K562 (cell line): ENCODE measurements around the gene ZP3. TPM values are rescaled to one million over a fixed set of nuclear protein-coding genes. Genes with fewer than 3 reads are reported as not detected.

ENCODE experiments used
- BHLHE40 ChIP-seq: IDR thresholded peaks from 2 replicates; pipeline ENCODE4 v1.6.1; 2011; ENCODE audit warnings: low read length, improper control_type of control experiment
- DDX20 ChIP-seq: fragments of 450-650 bp; IDR thresholded peaks from 2 replicates; pipeline ENCODE4 v1.6.1; 2016; ENCODE audit warnings: missing genetic modification characterization, low read depth, mild to moderate bottlenecking, missing compliant biosample characterization, moderate library complexity
- GATAD2A ChIP-seq: fragments of 450-650 bp; IDR thresholded peaks from 2 replicates; pipeline ENCODE4 v1.6.1; 2017
- HOXB6 ChIP-seq: fragments of 250-450 bp; sonication (Bioruptor Pico); IDR thresholded peaks from 2 replicates; pipeline ENCODE4 v1.5.1; 2022; ENCODE audit warnings: mild to moderate bottlenecking, borderline replicate concordance
- JUNB ChIP-seq: fragments of 450-650 bp; formaldehyde crosslinking; conservative IDR thresholded peaks from 2 replicates; pipeline ENCODE4 v1.4.0; 2020; ENCODE audit warnings: mild to moderate bottlenecking
- KDM1A ChIP-seq, 2 experiments: fragments of 450-650 bp; IDR thresholded peaks; 2 replicates each; pipeline ENCODE4 v1.6.1; 2016; ENCODE audit warnings: mild to moderate bottlenecking in 2 of 2
- NRF1 ChIP-seq, 2 experiments: fragments of 450-650 bp; IDR thresholded peaks in 1 of 2; conservative IDR thresholded peaks in 1 of 2; 2 replicates each; pipeline ENCODE4 v1.6.1; 2014; ENCODE audit warnings: mild to moderate bottlenecking in 2 of 2
- SMAD3 ChIP-seq: fragments of 450-650 bp; formaldehyde crosslinking; conservative IDR thresholded peaks from 2 replicates; pipeline ENCODE4 v1.4.0; 2020; ENCODE audit warnings: mild to moderate bottlenecking
- SNRNP70 ChIP-seq: fragments of 200-400 bp; formaldehyde crosslinking; optimal IDR thresholded peaks from 2 replicates; pipeline ENCODE3; 2017; ENCODE audit warnings: low read depth, low read length
- U2AF2 ChIP-seq: fragments of 200-400 bp; formaldehyde crosslinking; optimal IDR thresholded peaks from 2 replicates; pipeline ENCODE3; 2017; ENCODE audit warnings: low read depth, mild to moderate bottlenecking, low read length
- ZNF384 ChIP-seq: IDR thresholded peaks from 2 replicates; pipeline ENCODE4 v1.6.1; 2012; ENCODE audit warnings: low read depth, low read length, improper control_type of control experiment
- ZNF408 ChIP-seq: fragments of 250-450 bp; sonication (Bioruptor Pico); IDR thresholded peaks from 2 replicates; pipeline ENCODE4 v1.4.0; 2020; ENCODE audit warnings: low read depth, mild to moderate bottlenecking, moderate library complexity
- ZNF77 ChIP-seq: fragments of 250-450 bp; sonication (Bioruptor Pico); IDR thresholded peaks from 2 replicates; pipeline ENCODE4 v1.5.0; 2020
- ZNF778 ChIP-seq: fragments of 450-650 bp; formaldehyde crosslinking; IDR thresholded peaks from 2 replicates; pipeline ENCODE4 v1.4.0; 2020; ENCODE audit warnings: mild to moderate bottlenecking, moderate library complexity
- ZNF79 ChIP-seq: fragments of 250-450 bp; sonication (Bioruptor Pico); IDR thresholded peaks from 2 replicates; pipeline ENCODE4 v1.4.0; 2020; ENCODE audit warnings: low read depth, mild to moderate bottlenecking, moderate library complexity
- ZSCAN29 ChIP-seq: fragments of 450-650 bp; IDR thresholded peaks from 2 replicates; pipeline ENCODE4 v1.6.1; 2017
- polyA plus RNA-seq, 8 experiments: library from polyadenylated mRNA; depleted of rRNA in 4 of 8; stranded (reverse) in 5 of 8; unstranded in 3 of 8; fragments of >200 nt; fragmentation: Nextera tagmentation in 2 of 8; fragmentation: Illumina TruSeq in 1 of 8; extraction: Ambion mirVana in 2 of 8; extraction: Trizol in 1 of 8; gene quantifications; 2 replicates each; pipeline versions ENCODE4 v1.2.1 to v1.2.3, GENCODE V29; 2011 to 2014; ENCODE audit warnings: inconsistent platforms in 1 of 8, missing spikeins in 1 of 8
- total RNA-seq, 7 experiments: library from RNA; depleted of rRNA in 6 of 7; stranded (reverse); fragments of >200 nt in 6 of 7; fragmentation: Illumina TruSeq in 2 of 7; extraction: Trizol in 2 of 7; gene quantifications; 2 replicates each; pipeline versions ENCODE4 v1.2.1 to v1.2.3, GENCODE V29; 2011 to 2021; ENCODE audit warnings: low replicate concordance in 1 of 7
- TF ChIP-seq, protein P1 (sequence below): fragments of 450-650 bp; IDR thresholded peaks from 2 replicates; pipeline ENCODE4 v1.6.1; 2016; ENCODE audit warnings: mild to moderate bottlenecking, moderate library complexity

Gene ZP3
- total and polyA plus RNA-seq, 9 of the 15 experiments (the other 6 are each of a cell fraction or from before 2014, with no cell fraction given) = 1.4 to 3.8 (median 2.4) TPM

DNA sequence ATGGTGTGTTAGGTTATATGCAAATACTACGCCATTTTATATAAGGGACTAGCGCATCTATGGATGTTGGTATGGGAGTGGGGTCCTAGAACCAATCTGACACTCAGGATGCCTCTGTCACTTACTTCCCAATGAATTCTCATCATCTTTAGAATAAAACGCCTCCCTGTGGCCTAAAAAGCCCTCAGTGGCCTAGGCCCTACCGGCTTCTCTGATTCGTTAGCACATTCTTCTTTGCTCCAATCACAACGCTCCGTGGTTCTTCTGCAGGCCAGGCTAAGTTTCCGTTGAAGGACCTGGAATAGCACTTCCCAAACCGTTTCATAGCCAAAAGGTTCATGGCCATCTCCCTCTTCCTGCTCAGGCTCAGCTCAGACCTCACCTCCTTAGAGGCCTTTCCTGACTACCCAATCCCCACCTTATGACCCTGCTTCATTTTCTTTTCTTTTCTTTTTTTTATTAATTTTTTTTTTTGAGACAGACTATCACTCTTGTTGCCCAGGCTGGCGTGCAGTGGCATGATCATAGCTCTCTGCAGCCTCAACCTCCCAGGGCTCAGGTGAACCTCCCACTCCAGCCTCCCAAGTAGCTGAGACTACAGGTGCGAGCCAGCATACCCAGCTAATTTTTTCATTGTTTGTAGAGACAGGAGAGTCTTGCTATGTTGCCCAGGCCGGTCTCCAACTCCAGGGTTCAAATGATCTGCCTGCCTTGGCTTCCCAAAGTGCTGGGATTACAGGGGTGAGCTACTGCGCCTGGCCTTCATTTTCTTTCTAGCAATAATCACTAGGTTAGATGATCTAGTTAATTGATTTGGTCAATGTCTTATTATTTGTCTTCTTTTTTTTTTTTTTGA is 41.4 kb upstream of the ZP3 start (continued):
- TF ChIP-seq, protein P1, sequence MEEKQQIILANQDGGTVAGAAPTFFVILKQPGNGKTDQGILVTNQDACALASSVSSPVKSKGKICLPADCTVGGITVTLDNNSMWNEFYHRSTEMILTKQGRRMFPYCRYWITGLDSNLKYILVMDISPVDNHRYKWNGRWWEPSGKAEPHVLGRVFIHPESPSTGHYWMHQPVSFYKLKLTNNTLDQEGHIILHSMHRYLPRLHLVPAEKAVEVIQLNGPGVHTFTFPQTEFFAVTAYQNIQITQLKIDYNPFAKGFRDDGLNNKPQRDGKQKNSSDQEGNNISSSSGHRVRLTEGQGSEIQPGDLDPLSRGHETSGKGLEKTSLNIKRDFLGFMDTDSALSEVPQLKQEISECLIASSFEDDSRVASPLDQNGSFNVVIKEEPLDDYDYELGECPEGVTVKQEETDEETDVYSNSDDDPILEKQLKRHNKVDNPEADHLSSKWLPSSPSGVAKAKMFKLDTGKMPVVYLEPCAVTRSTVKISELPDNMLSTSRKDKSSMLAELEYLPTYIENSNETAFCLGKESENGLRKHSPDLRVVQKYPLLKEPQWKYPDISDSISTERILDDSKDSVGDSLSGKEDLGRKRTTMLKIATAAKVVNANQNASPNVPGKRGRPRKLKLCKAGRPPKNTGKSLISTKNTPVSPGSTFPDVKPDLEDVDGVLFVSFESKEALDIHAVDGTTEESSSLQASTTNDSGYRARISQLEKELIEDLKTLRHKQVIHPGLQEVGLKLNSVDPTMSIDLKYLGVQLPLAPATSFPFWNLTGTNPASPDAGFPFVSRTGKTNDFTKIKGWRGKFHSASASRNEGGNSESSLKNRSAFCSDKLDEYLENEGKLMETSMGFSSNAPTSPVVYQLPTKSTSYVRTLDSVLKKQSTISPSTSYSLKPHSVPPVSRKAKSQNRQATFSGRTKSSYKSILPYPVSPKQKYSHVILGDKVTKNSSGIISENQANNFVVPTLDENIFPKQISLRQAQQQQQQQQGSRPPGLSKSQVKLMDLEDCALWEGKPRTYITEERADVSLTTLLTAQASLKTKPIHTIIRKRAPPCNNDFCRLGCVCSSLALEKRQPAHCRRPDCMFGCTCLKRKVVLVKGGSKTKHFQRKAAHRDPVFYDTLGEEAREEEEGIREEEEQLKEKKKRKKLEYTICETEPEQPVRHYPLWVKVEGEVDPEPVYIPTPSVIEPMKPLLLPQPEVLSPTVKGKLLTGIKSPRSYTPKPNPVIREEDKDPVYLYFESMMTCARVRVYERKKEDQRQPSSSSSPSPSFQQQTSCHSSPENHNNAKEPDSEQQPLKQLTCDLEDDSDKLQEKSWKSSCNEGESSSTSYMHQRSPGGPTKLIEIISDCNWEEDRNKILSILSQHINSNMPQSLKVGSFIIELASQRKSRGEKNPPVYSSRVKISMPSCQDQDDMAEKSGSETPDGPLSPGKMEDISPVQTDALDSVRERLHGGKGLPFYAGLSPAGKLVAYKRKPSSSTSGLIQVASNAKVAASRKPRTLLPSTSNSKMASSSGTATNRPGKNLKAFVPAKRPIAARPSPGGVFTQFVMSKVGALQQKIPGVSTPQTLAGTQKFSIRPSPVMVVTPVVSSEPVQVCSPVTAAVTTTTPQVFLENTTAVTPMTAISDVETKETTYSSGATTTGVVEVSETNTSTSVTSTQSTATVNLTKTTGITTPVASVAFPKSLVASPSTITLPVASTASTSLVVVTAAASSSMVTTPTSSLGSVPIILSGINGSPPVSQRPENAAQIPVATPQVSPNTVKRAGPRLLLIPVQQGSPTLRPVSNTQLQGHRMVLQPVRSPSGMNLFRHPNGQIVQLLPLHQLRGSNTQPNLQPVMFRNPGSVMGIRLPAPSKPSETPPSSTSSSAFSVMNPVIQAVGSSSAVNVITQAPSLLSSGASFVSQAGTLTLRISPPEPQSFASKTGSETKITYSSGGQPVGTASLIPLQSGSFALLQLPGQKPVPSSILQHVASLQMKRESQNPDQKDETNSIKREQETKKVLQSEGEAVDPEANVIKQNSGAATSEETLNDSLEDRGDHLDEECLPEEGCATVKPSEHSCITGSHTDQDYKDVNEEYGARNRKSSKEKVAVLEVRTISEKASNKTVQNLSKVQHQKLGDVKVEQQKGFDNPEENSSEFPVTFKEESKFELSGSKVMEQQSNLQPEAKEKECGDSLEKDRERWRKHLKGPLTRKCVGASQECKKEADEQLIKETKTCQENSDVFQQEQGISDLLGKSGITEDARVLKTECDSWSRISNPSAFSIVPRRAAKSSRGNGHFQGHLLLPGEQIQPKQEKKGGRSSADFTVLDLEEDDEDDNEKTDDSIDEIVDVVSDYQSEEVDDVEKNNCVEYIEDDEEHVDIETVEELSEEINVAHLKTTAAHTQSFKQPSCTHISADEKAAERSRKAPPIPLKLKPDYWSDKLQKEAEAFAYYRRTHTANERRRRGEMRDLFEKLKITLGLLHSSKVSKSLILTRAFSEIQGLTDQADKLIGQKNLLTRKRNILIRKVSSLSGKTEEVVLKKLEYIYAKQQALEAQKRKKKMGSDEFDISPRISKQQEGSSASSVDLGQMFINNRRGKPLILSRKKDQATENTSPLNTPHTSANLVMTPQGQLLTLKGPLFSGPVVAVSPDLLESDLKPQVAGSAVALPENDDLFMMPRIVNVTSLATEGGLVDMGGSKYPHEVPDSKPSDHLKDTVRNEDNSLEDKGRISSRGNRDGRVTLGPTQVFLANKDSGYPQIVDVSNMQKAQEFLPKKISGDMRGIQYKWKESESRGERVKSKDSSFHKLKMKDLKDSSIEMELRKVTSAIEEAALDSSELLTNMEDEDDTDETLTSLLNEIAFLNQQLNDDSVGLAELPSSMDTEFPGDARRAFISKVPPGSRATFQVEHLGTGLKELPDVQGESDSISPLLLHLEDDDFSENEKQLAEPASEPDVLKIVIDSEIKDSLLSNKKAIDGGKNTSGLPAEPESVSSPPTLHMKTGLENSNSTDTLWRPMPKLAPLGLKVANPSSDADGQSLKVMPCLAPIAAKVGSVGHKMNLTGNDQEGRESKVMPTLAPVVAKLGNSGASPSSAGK = peak; percentile 73
- TF ChIP-seq U2AF2 (no peak), SNRNP70 (no peak), ZNF77 (CRISPR knock-in tag) (no peak), BHLHE40 (no peak), ZNF79 (CRISPR knock-in tag) (no peak), KDM1A (IDR thresholded peaks at IDR 0.05) (peak; percentile 33 to 61; a peak in 3 of 4 replicates), ZNF778 (CRISPR knock-in tag) (no peak), ZSCAN29 (no peak), ZNF384 (no peak), NRF1 (conservative IDR thresholded peaks at IDR 0.05 in 1 of 2, IDR thresholded peaks at IDR 0.05 in 1 of 2) (peak; percentile 41 to 46), ZNF408 (no peak), DDX20 (no peak), JUNB (CRISPR knock-in tag) (no peak), SMAD3 (CRISPR knock-in tag) (no peak), HOXB6 (CRISPR knock-in tag) (no peak), GATAD2A (no peak)
